ENCODE data around the gene CNIH2. TPM values are rescaled to one million over a fixed set of nuclear protein-coding genes. Genes with fewer than 3 reads are reported as not detected.

CNIH2 gene
- 1.0 and 2.7 TPM in 2 replicates for total RNA-seq

DNA sequence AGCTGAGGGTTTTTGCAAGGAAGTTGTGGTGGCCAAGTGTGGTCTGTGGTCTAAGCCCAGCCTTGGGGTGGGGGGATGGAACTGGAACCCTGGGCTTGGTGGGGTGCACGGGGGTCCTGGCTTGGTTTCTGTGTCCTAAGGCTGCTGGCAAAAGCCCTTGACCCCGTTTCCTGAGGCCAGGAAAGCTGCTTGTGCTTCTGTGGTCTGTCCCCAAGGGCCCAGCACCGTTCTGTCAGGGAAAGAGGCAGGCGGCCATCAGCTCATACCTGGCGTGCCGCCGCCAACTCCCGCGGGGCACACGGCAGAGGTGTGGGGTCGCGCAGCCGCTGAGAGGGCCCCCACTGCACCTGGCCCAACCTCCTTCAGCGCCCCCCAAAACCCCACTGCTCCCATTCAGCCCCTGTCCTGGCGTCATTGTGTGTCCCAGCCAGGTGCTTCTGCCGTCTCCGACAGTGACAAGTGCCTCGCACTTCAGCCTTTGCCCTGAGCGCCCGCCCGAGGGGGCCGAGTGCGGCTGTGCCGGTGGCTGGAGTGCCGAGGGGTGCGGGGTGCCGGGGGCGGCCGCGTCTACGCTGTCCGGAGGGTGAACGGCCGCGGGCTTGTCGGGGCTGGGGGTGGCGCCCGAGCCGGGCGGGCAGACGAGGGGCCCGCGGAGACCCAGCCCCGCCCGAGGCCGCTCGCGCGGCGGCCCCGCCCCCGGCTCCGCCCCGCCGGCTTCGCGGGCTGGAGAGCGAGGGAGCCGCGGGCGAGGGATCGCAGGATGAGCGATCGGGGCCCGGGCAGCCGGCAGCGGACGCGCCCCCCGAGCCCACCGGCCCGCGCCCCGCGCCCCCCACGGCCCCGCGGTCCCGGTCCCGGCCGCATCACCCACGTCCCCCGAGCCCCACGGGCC lies at the start of gene CNIH2:
TSS of gene CNIH2 (plus strand) at position 705 of the 892 bp plus-strand sequence. CDS start 282 bp downstream, outside the sequence.
- Mint-ChIP-seq H3K27me3 (peaks cover 7% of the 10 kb centered on the region), H3K9me3 (no peaks in the 10 kb centered on the region), H3K36me3 (ENCODE audit: low read depth) (peaks cover 33% of the 10 kb centered on the region), H3K4me3 (peak within 1 kb of the TSS; percentile 76), H3K27ac (no peak within 1 kb of the TSS), H3K4me1 (peaks cover 23% of the 10 kb centered on the region)
- intact Hi-C loops (cut with micrococcal nuclease) = no loop called here
- peak; percentile 91 for DNase-seq

DNA sequence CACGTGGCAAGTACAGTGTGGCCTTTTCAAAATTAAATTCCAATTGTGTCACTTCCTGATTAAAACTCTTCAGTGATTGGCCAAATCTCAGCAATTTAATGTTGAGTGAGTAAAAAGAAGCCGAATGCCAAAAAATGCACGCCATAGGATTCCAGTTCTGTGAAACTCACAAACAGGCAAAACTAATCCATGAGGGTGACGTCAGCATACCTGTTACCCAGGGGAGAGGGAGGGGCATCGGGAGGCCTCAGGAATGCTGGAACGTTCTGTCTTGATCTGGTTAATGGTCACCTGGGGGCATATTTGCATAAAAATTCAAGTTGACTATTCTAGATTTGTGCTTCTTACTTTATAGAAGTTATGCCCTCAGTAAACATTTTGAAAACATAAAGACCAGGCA lies 49.5 kb upstream of the CNIH2 start:
- intact Hi-C loops (cut with micrococcal nuclease) = no loop called here
- Mint-ChIP-seq H3K36me3 (ENCODE audit: low read depth) (peaks cover 38% of the 10 kb centered on the region), H3K4me1 (no peaks in the 10 kb centered on the region), H3K27ac (no peak overlapping the region), H3K27me3 (no peaks in the 10 kb centered on the region), H3K9me3 (no peaks in the 10 kb centered on the region), H3K4me3 (no peak overlapping the region)
- no peak for DNase-seq

DNA sequence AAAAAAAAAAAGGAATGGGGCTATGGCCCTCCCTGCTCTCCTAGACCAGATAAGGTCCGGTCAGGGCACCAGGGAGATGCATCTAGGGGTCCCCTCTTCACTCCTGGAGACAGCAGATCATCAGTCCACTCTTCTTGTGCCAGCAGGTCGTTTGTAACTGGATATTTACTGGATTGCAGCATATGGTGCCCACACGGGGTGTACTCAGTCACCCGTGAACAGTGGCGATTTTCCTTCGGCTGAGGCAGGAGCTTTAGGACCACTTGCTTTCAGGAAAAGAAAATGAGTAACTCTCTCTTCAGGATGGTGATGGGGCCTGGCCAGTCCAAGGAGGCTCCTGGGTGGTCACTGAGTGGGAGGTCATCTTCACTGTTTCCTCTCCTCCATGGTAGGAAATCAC lies 47.8 kb upstream of the CNIH2 start:
- Mint-ChIP-seq H3K9me3 (no peaks in the 10 kb centered on the region), H3K27ac (no peak overlapping the region), H3K27me3 (no peaks in the 10 kb centered on the region), H3K36me3 (ENCODE audit: low read depth) (peaks cover 45% of the 10 kb centered on the region), H3K4me1 (no peaks in the 10 kb centered on the region), H3K4me3 (no peak overlapping the region)
- DNase-seq = no peak
- intact Hi-C loops (cut with micrococcal nuclease) = no loop called here

DNA sequence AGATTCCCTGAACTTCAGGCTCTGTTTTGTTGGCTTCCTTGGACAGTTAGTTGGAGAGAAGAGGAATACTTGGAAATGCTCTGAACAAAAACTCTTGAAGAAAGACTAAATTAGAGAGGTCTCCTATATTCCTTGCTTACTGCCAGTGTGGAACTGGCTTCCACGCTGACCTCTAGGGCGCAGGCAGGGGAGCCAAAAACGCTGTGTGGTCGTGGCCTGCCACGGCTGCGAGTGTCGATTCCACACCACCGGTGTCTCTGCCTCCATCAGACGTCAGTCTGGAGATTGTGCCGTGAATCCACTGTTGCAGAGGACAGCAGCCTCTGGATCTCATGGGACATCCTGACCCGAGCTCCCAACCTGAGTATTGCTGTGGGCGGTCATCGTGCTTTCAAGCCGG lies 47.0 kb upstream of the CNIH2 start:
- Mint-ChIP-seq H3K9me3 (no peaks in the 10 kb centered on the region), H3K27ac (no peak overlapping the region), H3K4me1 (no peaks in the 10 kb centered on the region), H3K36me3 (ENCODE audit: low read depth) (peaks cover 52% of the 10 kb centered on the region), H3K4me3 (no peak overlapping the region), H3K27me3 (no peaks in the 10 kb centered on the region)
- intact Hi-C loops (cut with micrococcal nuclease) = no loop called here
- DNase-seq = no peak

DNA sequence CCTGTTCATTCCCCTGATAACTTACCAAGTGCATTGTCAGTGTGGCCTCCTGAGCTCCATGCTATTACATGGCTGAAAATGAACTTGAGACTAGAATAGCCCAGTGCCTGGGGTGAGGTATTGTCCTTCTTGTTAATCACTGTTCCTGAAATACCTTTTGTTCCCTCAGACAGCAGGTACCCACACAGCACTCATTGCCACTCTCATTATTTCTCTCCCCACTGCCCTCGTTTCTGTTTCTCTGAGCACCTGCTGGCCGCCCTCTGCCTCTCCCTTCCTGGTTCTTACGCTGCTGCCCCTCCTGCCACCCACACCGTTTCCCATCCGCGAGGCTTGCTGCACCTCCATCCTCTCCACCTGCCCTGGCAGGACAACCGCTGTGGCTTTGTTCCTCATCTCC lies 46.4 kb upstream of the CNIH2 start:
- intact Hi-C loops (cut with micrococcal nuclease) = no loop called here
- H3K27ac Mint-ChIP-seq = no peak overlapping the region
- no peak overlapping the region for H3K4me3 Mint-ChIP-seq
- DNase-seq = no peak
- H3K4me1 Mint-ChIP-seq = no peaks in the 10 kb centered on the region
- H3K9me3 Mint-ChIP-seq = no peaks in the 10 kb centered on the region
- H3K36me3 Mint-ChIP-seq (ENCODE audit: low read depth) = peaks cover 55% of the 10 kb centered on the region
- H3K27me3 Mint-ChIP-seq = no peaks in the 10 kb centered on the region

DNA sequence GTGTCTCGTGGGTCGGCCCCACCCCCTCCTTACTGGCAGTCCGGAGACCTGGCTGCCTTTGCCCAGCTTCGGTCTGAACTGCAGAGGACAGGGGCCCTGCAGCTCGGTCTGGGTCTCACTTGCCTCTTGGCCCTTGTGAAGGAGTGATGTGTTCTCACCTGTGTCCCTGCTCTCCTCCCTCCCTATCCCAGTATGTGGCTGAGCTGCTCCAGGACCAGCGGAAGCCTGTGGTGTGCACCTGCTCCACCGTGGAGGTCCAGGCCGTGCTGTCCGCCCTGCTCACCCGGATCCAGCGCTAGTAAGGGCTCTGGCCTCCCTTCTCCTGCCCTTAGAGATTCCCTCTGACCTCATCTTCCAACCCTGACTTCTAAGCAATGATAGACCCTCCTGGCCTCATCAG lies 45.2 kb upstream of the CNIH2 start:
- Mint-ChIP-seq H3K27me3 (no peaks in the 10 kb centered on the region), H3K4me1 (peaks cover 1% of the 10 kb centered on the region), H3K27ac (no peak overlapping the region), H3K4me3 (no peak overlapping the region), H3K9me3 (no peaks in the 10 kb centered on the region), H3K36me3 (ENCODE audit: low read depth) (peaks cover 58% of the 10 kb centered on the region)
- DNase-seq = no peak
- intact Hi-C loops (cut with micrococcal nuclease) = no loop called here

DNA sequence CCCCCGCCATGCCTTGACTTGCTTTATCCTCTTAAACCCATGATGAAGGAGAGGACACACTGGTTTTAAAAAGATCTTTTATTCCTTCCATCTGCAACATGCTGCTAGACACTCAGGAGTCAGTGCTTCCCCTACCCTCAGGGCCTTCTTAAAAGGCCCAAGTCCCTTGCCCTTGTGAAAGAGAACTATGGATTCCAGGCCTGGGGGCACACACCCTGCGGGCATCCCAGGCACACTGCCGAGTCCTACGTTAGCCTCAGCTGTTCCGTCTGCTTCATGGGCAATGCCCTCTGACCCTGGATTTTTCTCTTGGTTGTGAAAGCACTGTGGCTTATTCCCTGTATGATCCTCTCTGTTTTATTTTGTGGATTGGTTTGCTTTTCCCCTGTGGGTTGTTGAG lies 44.7 kb upstream of the CNIH2 start:
- peaks cover 57% of the 10 kb centered on the region for H3K36me3 Mint-ChIP-seq (ENCODE audit: low read depth)
- peaks cover 1% of the 10 kb centered on the region for H3K4me1 Mint-ChIP-seq
- H3K9me3 Mint-ChIP-seq = no peaks in the 10 kb centered on the region
- H3K27ac Mint-ChIP-seq = no peak overlapping the region
- DNase-seq = no peak
- no peak overlapping the region for H3K4me3 Mint-ChIP-seq
- no peaks in the 10 kb centered on the region for H3K27me3 Mint-ChIP-seq
- intact Hi-C loops (cut with micrococcal nuclease) = no loop called here

DNA sequence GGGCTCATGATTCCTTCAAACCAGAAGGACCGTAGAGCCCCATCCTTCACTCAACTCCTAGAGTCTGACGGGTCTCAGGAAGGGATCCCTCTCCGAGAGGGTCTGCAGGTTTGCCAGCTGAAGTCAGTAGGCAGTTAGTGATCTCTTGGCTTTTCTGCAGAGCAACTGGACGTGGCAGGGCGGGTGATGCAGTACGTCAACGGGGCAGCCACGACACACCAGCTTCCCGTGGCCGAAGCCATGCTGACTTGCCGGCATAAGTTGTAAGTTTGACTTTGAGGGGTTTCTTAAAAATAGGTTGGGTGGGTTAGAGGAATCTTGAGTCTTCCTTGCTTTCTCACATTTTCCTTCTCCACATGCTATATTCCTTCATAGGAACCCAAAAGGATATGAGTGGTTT lies 42.8 kb upstream of the CNIH2 start:
- Mint-ChIP-seq H3K9me3 (no peaks in the 10 kb centered on the region), H3K27me3 (no peaks in the 10 kb centered on the region), H3K27ac (no peak overlapping the region), H3K36me3 (ENCODE audit: low read depth) (peaks cover 56% of the 10 kb centered on the region), H3K4me3 (no peak overlapping the region), H3K4me1 (peaks cover 1% of the 10 kb centered on the region)
- no peak for DNase-seq
- intact Hi-C loops (cut with micrococcal nuclease) = no loop called here

DNA sequence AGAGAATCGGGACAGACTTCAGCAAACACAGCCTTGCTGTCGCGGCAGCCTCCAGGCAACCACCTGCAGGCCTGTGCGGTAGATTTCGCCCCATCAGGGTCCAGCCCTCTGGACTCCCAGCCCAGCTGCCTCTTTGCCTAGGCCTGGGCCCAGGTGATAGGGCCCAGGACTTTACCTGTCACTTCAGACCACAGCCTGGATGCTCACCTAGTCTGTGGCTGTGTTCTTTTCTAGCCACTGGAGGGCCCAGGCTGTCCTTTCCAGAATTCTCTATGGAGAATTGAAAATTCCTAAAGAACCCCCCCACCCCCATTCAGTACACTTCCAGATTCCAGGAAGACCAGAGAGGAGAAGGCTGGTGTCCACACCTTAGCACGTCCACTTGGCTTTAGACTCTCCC lies 40.1 kb upstream of the CNIH2 start:
- intact Hi-C loops (cut with micrococcal nuclease) = no loop called here
- DNase-seq = no peak
- H3K4me3 Mint-ChIP-seq = no peak overlapping the region
- peaks cover 53% of the 10 kb centered on the region for H3K36me3 Mint-ChIP-seq (ENCODE audit: low read depth)
- H3K27me3 Mint-ChIP-seq = no peaks in the 10 kb centered on the region
- peaks cover 1% of the 10 kb centered on the region for H3K4me1 Mint-ChIP-seq
- H3K9me3 Mint-ChIP-seq = no peaks in the 10 kb centered on the region
- H3K27ac Mint-ChIP-seq = no peak overlapping the region

DNA sequence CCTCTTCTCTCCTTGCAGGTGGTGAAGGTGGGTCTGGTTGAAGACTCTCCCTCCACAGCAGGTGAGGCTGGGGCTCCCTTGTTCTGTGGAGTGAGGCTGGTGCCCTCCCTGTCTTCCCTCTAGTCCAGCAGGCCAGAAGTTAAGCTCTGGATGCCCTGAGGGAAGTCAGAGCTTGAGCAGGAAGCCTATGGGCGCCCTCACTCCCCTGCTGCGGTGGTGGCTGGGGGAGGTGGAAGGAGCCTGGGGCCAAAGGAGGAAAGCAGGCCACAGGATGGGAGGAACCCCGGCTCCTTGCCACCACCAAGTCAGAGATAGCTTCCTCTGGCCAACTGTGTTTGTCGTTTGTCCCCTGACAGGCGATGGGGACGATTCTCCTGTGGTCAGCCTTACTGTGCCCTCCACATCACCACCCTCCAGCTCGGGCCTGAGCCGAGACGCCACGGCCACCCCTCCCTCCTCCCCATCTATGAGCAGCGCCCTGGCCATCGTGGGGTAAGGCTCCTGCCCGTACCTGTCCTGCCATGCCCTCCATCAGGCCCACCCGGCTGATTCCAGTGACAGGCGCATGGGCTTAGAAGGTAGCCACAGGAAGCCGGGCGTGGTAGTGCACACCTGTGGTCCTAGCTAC lies 39.1 kb upstream of the CNIH2 start:
- Mint-ChIP-seq H3K27me3 (no peaks in the 10 kb centered on the region), H3K9me3 (no peaks in the 10 kb centered on the region), H3K4me3 (no peak overlapping the region), H3K4me1 (peaks cover 3% of the 10 kb centered on the region), H3K27ac (no peak overlapping the region), H3K36me3 (ENCODE audit: low read depth) (peaks cover 46% of the 10 kb centered on the region)
- intact Hi-C loops (cut with micrococcal nuclease) = no loop called here
- DNase-seq = no peak

DNA sequence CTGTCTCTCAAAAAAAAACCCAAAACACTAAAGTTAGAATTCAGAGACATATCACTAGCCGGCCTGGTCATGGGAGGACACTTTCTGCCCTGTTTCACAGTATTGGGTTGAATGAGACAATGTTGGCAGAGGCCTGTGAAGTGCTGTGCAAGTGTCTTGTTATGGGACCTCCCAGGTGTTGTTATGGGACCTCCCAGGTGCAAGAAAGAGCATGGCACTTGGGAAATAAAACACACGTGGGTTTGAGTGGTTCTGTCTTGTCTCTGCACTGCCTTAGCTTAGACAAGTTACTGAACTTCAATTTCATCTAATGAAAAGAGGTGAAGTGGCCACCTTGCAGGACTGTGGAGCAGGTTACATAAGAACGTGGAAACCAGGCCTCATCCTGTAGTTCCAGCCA lies 38.5 kb upstream of the CNIH2 start:
- DNase-seq = no peak
- Mint-ChIP-seq H3K36me3 (ENCODE audit: low read depth) (peaks cover 46% of the 10 kb centered on the region), H3K4me3 (no peak overlapping the region), H3K4me1 (peaks cover 6% of the 10 kb centered on the region), H3K27me3 (no peaks in the 10 kb centered on the region), H3K27ac (no peak overlapping the region), H3K9me3 (no peaks in the 10 kb centered on the region)
- intact Hi-C loops (cut with micrococcal nuclease) = no loop called here

DNA sequence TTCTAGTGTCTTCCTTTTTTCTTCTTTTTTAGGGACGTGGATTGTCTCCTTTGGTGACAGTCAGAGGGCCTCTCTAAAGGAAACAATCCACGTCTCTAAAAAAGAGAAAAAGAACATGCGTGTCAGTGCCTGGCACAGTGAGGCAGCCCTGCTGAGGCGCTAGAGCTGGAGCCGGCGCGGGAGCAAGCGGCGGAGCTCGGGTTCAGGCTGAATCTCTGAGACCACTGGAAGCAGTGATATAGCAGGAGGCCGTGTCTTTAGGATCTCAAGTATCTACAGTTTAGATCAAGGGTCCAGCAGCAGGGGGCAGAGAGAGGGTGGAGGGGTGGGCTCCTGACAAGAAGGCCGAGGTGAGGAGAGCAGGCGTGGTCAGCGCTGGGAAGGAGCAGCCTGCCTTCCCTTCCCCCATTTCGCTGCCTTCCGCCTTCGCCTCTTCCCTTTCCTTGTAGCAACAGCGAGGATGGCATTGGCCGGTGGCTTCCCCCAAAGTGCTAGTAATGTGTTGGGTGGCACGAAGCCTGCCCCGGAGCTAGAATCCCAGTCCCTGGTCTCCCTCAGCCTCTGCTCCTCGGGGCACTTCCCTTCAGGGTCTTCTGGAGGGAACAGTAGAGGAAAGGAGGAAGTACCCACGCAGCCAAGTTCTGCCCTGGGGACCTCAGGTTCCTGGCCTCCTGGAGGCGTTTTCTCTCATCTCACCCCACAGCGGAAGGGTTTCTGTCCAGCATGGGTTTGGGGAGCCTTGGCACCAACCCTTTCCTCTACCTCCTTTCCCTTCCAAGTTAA lies 37.8 kb upstream of the CNIH2 start:
- H3K4me1 Mint-ChIP-seq = peaks cover 6% of the 10 kb centered on the region

DNA sequence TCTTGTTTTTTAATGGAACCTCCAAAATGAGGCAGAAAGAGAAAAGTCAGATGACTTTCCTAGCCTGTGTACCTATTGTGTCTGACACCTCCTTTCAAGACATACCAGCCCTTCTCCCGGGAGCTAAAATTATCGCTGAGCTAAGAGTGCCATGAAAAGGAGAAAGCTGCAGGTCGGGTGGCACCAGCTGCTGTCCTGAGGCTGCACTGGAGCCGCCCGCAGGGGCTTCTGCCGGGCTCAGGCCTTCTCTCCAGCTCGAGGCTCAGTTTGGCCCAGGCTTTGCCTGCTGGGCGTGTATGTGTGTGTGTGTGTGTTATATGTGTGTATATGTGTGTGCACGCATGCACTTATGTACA lies 37.2 kb upstream of the CNIH2 start:
- H3K36me3 Mint-ChIP-seq (ENCODE audit: low read depth) = peaks cover 41% of the 10 kb centered on the region
- H3K27ac Mint-ChIP-seq = no peak overlapping the region
- no peaks in the 10 kb centered on the region for H3K27me3 Mint-ChIP-seq
- intact Hi-C loops (cut with micrococcal nuclease) = no loop called here
- no peak for DNase-seq
- no peaks in the 10 kb centered on the region for H3K9me3 Mint-ChIP-seq
- peaks cover 6% of the 10 kb centered on the region for H3K4me1 Mint-ChIP-seq
- no peak overlapping the region for H3K4me3 Mint-ChIP-seq

More for the DNA sequence above, 37.8 kb upstream of the CNIH2 start:
- H3K36me3 Mint-ChIP-seq (ENCODE audit: low read depth) = peaks cover 47% of the 10 kb centered on the region
- intact Hi-C loops (cut with micrococcal nuclease) = no loop called here
- H3K27ac Mint-ChIP-seq = no peak overlapping the region
- no peaks in the 10 kb centered on the region for H3K27me3 Mint-ChIP-seq
- no peaks in the 10 kb centered on the region for H3K9me3 Mint-ChIP-seq
- no peak overlapping the region for H3K4me3 Mint-ChIP-seq
- DNase-seq = no peak

Measured in activated CD4-positive, alpha-beta T cell treated with anti-CD3 and anti-CD28 coated beads, Interleukin-2, amount 10 ng/mL, durations not matched to agents 24 days and 14 days (primary cell).